Glomerular endothelial cell (primary cell): ENCODE results near the gene MRPS12. TPM values are rescaled to one million over a fixed set of nuclear protein-coding genes. Genes with fewer than 3 reads are reported as not detected.
"Not testable (repeated sequence)": the region's sequence is repeated elsewhere in the genome, so short reads cannot be mapped to it uniquely, and the experiment has no call there.

Experiments
- DNase-seq: peaks from one replicate; pipeline ENCODE4 v3.0.0-alpha.2; 2011; ENCODE audit warnings: low read depth, low spot score; ENCODE audit errors: extremely low read depth
- total RNA-seq: library from RNA; depleted of rRNA; stranded (reverse); fragments of >200 nt; gene quantifications from 2 replicates; pipeline ENCODE4 v1.2.3, GENCODE V29; 2015

Gene MRPS12
- 36.3 and 43.4 TPM in 2 replicates for total RNA-seq

GRCh38 chr19:38930776-38931520, at the start of gene MRPS12:
TSS of gene MRPS12 (plus strand) at chr19:38930944. CDS start at chr19:38931295, 351 bp downstream.
- peak; percentile 98 for DNase-seq

GRCh38 chr19:38883286-38883685, 47.5 kb upstream of the MRPS12 start:
- DNase-seq: no peak

- DNase-seq: not testable (repeated sequence)
Observed at GRCh38 chr19:38884691-38885090, 46.1 kb upstream of the MRPS12 start.

GRCh38 chr19:38888876-38889275, 41.9 kb upstream of the MRPS12 start:
- no peak for DNase-seq

- DNase-seq: no peak
Observed at GRCh38 chr19:38889803-38890202, 40.9 kb upstream of the MRPS12 start.

DNA sequence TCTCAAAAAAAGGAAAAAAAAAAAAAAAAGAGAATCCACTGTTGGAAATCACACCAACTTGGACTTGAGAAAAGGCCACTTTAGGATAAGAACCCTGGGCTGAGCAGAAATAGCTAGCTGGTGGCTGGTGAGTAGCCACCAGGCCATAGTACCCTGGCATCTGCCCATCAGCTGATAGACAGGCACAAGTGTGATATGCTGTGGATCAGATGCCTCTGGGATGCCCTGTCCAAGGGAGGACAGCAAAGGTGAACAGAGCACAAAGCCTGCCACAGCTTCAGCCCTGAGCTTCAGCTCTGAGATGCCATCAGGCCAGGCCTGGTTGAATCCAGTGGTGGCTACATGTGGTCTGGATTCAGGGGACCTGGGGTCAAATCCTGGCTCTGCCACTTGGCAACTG, 40.1 kb upstream of the MRPS12 start:
- DNase-seq: no peak

- DNase-seq: no peak
Observed at GRCh38 chr19:38891771-38892170, 39.0 kb upstream of the MRPS12 start.

- DNase-seq: no peak
Observed at GRCh38 chr19:38892841-38893240, 37.9 kb upstream of the MRPS12 start.

DNA sequence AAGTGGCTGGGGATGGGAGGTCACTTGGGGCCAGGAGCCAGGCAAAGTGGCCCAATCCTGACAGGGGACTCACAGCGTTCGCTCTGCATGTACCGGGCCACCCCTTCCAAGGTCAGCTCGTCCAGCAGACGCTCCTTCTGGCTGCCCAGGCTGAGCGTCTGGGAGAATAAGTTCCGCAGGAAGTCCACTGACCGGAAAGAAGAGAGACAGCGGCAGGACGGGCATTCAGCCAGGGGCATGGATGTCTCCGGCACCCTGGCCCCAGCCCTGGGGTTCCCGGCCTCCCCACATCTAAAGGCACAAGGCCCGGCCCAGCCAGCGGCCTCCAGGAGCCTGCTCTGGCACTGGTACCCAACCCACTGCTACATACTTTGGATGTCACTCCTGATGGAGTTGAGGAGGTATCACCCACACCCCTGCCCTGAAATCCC, 37.4 kb upstream of the MRPS12 start:
- DNase-seq: no peak

- DNase-seq: no peak
Observed at GRCh38 chr19:38894968-38895367, 35.8 kb upstream of the MRPS12 start.

GRCh38 chr19:38898788-38899446, 31.8 kb upstream of the MRPS12 start:
- DNase-seq: no peak

DNA sequence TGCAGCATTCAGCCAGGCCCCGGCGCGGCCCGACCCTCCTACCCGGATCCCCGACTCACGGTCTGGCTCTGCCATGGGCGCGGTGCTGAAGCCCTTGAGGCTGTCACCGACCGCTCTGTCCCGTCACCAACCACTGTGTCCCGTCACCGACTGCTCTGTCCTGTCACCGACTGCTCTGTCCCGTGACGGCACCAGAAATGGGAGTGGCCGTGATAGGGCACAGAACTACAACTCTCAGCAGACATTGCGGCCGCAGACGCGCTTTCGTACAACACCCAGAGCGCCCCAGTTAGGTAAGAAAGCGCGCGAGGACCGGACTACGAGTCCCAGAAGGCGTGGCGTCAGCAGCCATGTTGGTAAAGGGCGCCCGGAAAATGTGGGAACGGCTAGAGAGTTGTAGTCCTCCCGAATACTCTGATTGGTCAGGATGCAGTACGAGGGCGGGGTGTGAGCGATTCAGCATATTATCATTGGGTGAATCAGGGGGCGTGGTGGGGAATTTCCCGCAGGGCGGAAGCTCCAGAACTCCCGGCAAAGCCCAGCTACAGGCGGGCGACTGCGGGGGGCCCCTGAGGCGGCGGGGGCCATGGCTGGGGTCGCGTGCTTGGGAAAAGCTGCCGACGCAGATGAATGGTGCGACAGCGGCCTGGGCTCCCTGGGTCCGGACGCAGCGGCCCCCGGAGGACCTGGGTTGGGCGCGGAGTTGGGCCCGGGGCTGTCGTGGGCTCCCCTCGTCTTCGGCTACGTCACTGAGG, 31.1 kb upstream of the MRPS12 start, which contains the start of the genes NFKBIB and SIRT2:
Gene NFKBIB, plus strand, starts transcription at position 523 of the 755 bp plus-strand sequence. Its CDS starts 64 bp downstream, at position 587.
Gene SIRT2, minus strand, starts transcription at position 172 of the 755 bp plus-strand sequence. Its CDS starts 97 bp downstream, at position 75.
- peak; percentile 99 for DNase-seq

GRCh38 chr19:38900202-38900629, 30.5 kb upstream of the MRPS12 start:
- no peak for DNase-seq

DNA sequence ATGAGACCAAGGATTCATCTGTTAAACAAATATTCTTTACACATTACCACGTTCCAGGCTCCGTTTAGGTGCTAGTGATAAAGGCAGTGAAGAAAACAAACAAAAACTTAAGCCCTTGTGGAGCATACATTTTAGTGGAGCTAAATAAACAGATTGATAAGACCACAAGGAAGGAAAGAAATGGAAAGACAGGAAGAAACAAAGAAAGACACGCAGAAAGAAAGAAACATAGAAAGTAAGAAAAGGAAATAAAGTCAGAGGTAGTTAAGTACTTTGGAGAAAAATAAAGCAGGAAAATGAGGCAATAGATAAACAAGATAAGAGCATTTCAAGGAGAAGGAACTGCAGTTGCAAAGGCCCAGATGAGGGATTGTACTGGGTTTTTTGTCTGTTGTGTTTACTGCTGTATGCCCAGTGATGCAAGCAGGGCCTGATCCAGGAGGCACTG, 30.0 kb upstream of the MRPS12 start:
- no peak for DNase-seq

- DNase-seq: no peak
Observed at GRCh38 chr19:38901683-38902082, 29.1 kb upstream of the MRPS12 start.

- DNase-seq: no peak
Observed at GRCh38 chr19:38904581-38905539, 25.9 kb upstream of the MRPS12 start.

GRCh38 chr19:38905620-38906019, 25.1 kb upstream of the MRPS12 start:
- DNase-seq: no peak

- no peak for DNase-seq
Observed at GRCh38 chr19:38907227-38907626, 23.5 kb upstream of the MRPS12 start.

- no peak for DNase-seq
Observed at GRCh38 chr19:38907670-38908069, 23.1 kb upstream of the MRPS12 start.

- no peak for DNase-seq
Observed at GRCh38 chr19:38908911-38909310, 21.8 kb upstream of the MRPS12 start.
